ENCODE results near the gene WWOX. TPM values are rescaled to one million over a fixed set of nuclear protein-coding genes. Genes with fewer than 3 reads are reported as not detected.

WWOX gene
- total RNA-seq, 1 donor from 2014 or later = 34.9 TPM

GRCh38 chr16:78630102-78630501, 530.6 kb downstream of the WWOX start:
- Histone ChIP-seq H3K36me3 (ENCODE audit: control insufficient read depth, insufficient read depth, low read length) (no peaks in the 10 kb centered on the region), H3K27me3 (ENCODE audit: control insufficient read depth, insufficient read depth, low read length) (no peaks in the 10 kb centered on the region), H3K4me3 (ENCODE audit: low read depth, low read length) (no peak overlapping the region)
- TF ChIP-seq CTCF (IDR thresholded peaks at IDR 0.05; ENCODE audit: insufficient read depth, low read length, poor library complexity, severe bottlenecking) = no peak
- DNase-seq (ENCODE audit: low read depth) = no peak

GRCh38 chr16:78633551-78633950, 534.1 kb downstream of the WWOX start:
- DNase-seq (ENCODE audit: low read depth) = no peak
- Histone ChIP-seq H3K36me3 (ENCODE audit: control insufficient read depth, insufficient read depth, low read length) (no peaks in the 10 kb centered on the region), H3K4me3 (ENCODE audit: low read depth, low read length) (no peak overlapping the region), H3K27me3 (ENCODE audit: control insufficient read depth, insufficient read depth, low read length) (no peaks in the 10 kb centered on the region)
- no peak for TF ChIP-seq CTCF (IDR thresholded peaks at IDR 0.05; ENCODE audit: insufficient read depth, low read length, poor library complexity, severe bottlenecking)

GRCh38 chr16:78635807-78636206, 536.4 kb downstream of the WWOX start:
- Histone ChIP-seq H3K4me3 (ENCODE audit: low read depth, low read length) (no peak overlapping the region), H3K36me3 (ENCODE audit: control insufficient read depth, insufficient read depth, low read length) (no peaks in the 10 kb centered on the region), H3K27me3 (ENCODE audit: control insufficient read depth, insufficient read depth, low read length) (no peaks in the 10 kb centered on the region)
- DNase-seq (ENCODE audit: low read depth) = no peak
- TF ChIP-seq CTCF (IDR thresholded peaks at IDR 0.05; ENCODE audit: insufficient read depth, low read length, poor library complexity, severe bottlenecking) = no peak

- H3K36me3 ChIP-seq (ENCODE audit: control insufficient read depth, insufficient read depth, low read length) = no peaks in the 10 kb centered on the region
These were observed 538.9 kb downstream of the WWOX start for GRCh38 chr16:78638371-78638770.

GRCh38 chr16:78639775-78640174, 540.3 kb downstream of the WWOX start:
- TF ChIP-seq CTCF (IDR thresholded peaks at IDR 0.05; ENCODE audit: insufficient read depth, low read length, poor library complexity, severe bottlenecking) = no peak
- Histone ChIP-seq H3K4me3 (ENCODE audit: low read depth, low read length) (no peak overlapping the region), H3K36me3 (ENCODE audit: control insufficient read depth, insufficient read depth, low read length) (no peaks in the 10 kb centered on the region), H3K27me3 (ENCODE audit: control insufficient read depth, insufficient read depth, low read length) (no peaks in the 10 kb centered on the region)
- DNase-seq (ENCODE audit: low read depth) = no peak

More at GRCh38 chr16:78638371-78638770, 538.9 kb downstream of the WWOX start:
- no peak for TF ChIP-seq CTCF (IDR thresholded peaks at IDR 0.05; ENCODE audit: insufficient read depth, low read length, poor library complexity, severe bottlenecking)
- Histone ChIP-seq H3K27me3 (ENCODE audit: control insufficient read depth, insufficient read depth, low read length) (no peaks in the 10 kb centered on the region), H3K4me3 (ENCODE audit: low read depth, low read length) (no peak overlapping the region)
- DNase-seq (ENCODE audit: low read depth) = no peak

GRCh38 chr16:78640886-78641285, 541.4 kb downstream of the WWOX start:
- TF ChIP-seq CTCF (IDR thresholded peaks at IDR 0.05; ENCODE audit: insufficient read depth, low read length, poor library complexity, severe bottlenecking) = no peak
- Histone ChIP-seq H3K27me3 (ENCODE audit: control insufficient read depth, insufficient read depth, low read length) (no peaks in the 10 kb centered on the region), H3K4me3 (ENCODE audit: low read depth, low read length) (no peak overlapping the region), H3K36me3 (ENCODE audit: control insufficient read depth, insufficient read depth, low read length) (no peaks in the 10 kb centered on the region)
- no peak for DNase-seq (ENCODE audit: low read depth)

Measured in kidney epithelial cell (primary cell).